GM21723 (cell line): Measurements from ENCODE around the gene RSAD2.

Source experiments
- ATAC-seq: cut with Tn5 transposase; IDR thresholded peaks from one replicate; pipeline ENCODE4 v1.9.1; 2021; ENCODE audit warnings: mild to moderate bottlenecking, moderate library complexity; ENCODE audit not compliant: unreplicated experiment

The RSAD2 gene

DNA sequence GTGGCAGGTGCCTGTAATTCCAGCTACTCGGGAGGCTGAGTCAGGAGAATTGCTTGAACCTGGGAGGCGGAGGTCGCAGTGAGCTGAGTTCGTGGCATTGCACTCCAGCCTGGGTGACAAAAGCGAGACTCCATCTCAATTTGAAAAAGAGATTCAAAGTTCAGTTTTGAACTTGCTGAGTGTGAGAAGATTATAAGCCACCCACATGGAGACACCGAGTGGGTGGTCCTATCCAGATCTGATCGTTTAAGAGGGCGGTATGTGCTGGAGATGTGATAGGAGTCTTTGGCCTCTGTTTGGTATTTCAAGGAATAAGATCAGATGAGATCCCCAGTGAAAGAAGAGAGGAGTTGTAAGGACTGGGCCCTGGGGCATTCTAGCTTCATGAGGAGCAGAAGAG is 65.3 kb downstream of the RSAD2 start:
- no peak for ATAC-seq

GRCh38 chr2:6943523-6943922 is 65.9 kb downstream of the RSAD2 start:
- no peak for ATAC-seq

- ATAC-seq: no peak
Observed at GRCh38 chr2:6943971-6944370, 66.4 kb downstream of the RSAD2 start.

- no peak for ATAC-seq
Observed at GRCh38 chr2:6944555-6944954, 67.0 kb downstream of the RSAD2 start.

DNA sequence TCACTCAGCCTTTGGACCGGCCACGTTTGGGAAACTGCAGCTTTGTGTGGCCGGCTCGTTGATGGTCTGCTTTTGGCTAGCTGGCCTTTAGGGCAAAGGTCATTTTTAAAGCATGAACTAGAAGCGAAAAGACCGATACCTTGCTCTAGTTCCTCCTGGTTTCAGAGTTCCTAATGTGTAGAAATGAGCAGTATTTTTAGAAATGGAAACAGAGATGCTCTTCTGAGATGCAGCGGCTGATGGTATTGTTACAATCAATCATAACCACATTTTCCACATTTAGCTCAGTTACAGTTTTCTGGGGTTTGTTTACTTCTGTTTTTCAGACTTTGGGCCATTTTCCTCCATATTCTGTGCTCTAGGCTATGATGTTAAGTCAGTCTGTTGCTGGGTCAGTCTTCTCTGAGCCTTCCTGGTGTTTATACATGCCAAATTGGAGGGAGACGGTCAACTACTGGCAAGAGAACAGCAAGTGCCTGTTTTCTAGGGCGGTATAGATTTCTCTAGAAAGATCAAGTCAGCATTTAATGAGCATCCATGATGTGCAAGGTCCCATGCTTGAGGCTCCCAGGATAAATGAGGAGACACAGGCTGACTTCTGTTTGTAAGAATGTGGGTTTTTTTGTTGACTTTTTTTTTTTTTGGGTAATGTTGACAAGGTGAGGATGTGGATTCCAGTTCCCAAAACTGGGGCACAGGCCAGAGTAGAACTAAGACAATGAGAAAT is 67.7 kb downstream of the RSAD2 start:
- ATAC-seq: peak; percentile 93

DNA sequence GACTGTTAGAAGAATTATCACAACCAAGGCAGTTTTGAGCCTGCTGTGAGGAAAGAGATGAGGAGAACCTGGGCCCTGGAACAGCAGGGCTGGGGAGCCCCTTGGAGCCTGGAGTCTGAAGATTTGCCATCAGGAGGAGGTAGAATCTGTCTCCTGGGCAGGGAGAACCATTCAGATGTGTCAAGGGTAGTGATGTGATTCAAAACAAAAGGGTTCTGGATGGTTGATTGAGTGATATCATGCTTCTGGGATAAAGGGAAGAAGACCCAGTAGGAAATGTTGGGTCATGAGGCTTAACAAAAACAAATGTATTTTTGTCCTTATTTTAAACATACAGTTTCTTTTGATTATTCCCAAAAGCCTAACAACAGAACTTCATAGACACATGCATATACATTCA is 68.2 kb downstream of the RSAD2 start:
- ATAC-seq: no peak

- ATAC-seq: no peak
Observed at GRCh38 chr2:6946722-6947121, 69.1 kb downstream of the RSAD2 start.
